Limb (tissue), 2 donors: ENCODE data around the gene TUBG2.
"Not testable (repeated sequence)": the region's sequence is repeated elsewhere in the genome, so short reads cannot be mapped to it uniquely, and the experiment has no call there.

Source experiments
- DNase-seq, 2 donors: peaks; one replicate each; pipeline ENCODE4 v3.0.0-alpha.2; 2016; ENCODE audit errors: extremely low spot score in 2 of 2

Gene TUBG2

DNA sequence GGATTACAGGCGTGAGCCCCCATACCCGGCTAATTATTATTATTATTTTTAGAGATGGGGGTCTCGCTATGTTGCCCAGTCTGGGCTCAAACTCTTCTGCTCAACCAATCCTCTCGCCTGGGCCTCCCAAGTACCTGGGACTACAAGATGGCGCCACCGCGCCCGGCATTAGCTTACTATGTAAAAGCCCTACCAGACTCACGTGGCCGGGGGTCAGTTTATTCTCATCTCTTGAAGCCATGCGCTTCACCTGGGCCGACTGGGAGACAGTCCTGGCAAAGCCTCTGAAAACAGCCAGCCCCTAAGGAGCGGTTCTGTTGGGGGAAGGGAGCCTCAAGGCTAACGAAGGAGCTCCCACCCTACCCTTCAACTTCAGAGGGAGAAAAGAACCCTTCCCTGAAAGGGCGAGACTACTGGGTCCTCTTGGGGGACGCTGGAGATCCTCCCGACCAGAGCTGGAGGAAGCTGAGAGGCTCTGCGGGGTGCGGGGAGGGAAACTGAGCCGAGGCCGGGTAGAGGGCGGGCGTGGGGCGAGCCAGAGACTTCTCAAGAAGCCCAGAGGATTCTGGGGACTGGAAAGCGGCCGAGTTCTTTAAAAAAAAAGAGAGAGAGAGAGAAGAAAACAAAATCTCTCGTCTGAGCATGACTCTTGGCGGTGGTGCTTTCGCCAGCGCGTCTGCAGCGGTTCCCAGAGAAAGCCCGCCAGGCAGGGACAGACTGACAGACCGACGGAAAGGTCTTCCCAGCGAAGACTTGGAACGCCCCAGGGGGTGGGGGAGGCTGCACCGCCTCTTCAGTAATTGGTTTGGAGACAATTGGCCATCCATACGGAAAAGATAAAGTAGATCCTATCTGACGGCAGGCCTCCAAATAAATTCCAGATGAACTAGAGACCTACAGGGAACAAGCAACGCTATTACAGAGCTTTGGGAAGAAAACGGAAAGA lies 5.6 kb upstream of the TUBG2 start:
- peak; percentile 74 for DNase-seq

DNA sequence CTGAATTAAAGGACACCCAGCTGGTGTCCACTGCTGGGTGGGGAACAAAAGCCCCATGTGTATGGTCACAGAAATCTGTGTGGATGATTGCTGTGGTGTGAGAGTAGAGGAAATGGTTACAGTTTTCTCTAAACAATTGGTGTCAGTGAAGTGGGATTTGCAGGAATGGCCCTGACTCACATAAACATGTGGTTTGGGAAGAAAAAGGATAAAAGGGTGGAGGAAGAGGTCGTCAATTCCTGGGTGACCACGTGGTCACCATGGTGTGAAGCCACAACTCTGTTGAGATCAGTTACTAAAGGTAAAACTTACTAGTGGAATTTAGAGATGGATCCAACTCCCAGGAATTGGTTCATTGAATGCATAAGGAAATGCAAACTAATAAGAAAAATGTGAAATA lies 3.6 kb upstream of the TUBG2 start:
- no peak for DNase-seq

GRCh38 chr17:42657824-42658588 lies 1.1 kb upstream of the TUBG2 start:
- no peak for DNase-seq

GRCh38 chr17:42659932-42660274 lies 819 bp downstream of the TUBG2 start:
- DNase-seq = not testable (repeated sequence)

- DNase-seq = no peak
Observed at GRCh38 chr17:42660692-42661345, 1.7 kb downstream of the TUBG2 start.

DNA sequence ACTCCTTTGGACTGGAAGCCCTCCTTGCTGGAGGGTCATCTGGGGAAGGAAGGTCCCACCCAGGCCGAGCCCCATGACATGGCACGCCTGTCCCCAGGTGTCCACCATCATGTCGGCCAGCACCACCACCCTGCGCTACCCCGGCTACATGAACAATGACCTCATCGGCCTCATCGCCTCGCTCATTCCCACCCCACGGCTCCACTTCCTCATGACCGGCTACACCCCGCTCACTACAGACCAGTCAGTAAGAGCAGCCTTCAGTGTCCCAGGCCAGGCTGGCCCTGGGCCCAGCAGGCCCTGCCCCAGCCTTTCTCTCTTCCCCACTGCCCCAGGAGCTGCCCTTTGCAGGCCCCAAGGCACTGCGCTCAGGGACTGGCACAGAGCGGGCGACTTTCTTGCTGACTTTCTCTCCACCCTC lies 6.5 kb downstream of the TUBG2 start:
- DNase-seq = no peak

DNA sequence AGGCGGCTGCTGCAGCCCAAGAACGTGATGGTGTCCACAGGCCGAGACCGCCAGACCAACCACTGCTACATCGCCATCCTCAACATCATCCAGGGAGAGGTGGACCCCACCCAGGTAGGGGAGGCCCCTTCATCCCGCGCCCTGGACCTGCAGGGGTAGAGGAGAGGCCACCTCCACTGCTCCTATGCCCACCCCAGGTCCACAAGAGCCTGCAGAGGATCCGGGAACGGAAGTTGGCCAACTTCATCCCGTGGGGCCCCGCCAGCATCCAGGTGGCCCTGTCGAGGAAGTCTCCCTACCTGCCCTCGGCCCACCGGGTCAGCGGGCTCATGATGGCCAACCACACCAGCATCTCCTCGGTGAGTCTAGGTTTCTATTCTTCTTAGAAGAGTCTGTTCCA lies 7.0 kb downstream of the TUBG2 start:
- not testable (repeated sequence) for DNase-seq

DNA sequence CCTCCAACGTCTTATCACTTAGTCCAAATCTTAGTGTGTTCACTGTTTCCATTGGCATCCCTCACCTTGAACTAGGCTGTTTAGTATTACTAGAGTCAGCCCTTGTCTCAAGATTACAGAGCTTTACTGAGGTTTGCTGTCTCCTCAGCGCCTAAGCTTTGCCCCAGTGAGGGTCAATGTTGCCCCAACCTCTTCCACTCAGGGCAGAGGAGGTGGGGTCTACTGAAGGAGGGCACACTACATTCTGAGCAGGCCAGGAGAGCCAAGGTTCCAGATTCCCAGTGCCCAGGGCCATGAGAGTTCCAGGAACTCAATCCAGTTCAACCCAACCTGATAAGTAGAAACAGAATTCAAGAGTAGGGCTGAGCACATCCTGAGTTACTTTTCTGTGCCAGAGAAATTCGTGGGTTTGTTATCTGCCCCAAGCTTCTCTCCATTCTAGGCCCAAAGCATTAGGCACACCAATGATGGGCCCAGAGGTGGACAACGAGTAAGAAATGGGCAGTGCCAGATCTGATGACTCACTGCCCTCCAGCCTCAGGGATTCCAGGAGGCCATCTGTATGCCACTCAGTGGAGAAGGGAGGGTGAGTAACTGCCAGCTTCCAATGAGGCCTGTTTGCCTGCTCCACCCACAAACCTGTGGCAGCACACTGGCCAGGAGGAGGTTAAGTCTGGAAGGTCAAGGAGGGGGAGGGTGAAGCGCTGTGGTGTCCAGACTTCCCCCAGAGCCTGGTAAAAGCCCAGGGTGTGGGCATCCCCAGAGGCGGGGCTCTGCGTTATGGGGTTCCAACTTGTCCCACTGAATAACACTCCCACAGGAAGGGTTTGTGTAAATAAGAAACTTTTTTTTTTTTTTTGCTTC lies 8.2 kb downstream of the TUBG2 start:
- no peak for DNase-seq

- no peak for DNase-seq
Observed at GRCh38 chr17:42669705-42669976, 10.6 kb downstream of the TUBG2 start.

DNA sequence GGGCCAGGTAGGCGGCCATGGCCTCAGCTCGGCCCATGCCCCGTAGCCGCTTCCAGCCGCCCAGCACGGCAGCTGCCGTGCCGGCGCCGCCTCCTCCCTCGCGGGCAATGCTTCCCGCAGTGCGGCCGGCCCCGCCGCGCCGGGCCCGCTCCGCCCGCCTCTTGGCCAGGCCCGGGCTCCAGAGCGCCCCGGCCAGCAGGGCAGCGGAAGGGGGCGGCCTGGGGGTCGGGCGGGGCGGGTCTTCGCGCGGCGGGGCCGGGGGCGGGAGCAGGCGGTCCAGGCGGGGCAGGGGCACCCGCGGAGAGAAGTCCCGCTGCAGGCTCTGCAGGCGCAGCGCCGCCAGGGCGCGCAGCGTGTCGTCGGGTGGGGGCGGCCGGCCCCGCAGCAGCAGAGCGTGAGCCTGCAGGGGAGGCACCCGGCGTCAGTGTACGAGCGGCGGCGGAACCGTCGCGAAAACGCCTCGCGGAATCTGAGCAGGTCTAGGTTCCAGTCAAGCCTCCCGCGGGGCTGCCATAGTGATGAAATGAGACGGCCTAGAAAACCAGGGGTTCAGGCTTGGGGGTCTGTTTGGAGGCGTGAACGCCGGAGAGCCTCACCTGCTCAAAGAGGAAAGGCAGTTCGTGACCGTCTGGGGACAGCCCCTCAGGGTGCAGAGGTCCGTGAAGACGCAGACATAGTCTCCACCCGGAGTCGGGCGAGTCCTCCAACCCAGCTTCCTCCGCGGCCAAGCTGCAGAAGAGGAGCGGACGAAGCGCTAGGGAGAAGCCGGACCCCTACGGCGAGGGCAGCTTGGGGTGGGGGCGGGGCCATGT lies 11.1 kb downstream of the TUBG2 start:
- peak in 1 of 2 donors; percentile 54 for DNase-seq

DNA sequence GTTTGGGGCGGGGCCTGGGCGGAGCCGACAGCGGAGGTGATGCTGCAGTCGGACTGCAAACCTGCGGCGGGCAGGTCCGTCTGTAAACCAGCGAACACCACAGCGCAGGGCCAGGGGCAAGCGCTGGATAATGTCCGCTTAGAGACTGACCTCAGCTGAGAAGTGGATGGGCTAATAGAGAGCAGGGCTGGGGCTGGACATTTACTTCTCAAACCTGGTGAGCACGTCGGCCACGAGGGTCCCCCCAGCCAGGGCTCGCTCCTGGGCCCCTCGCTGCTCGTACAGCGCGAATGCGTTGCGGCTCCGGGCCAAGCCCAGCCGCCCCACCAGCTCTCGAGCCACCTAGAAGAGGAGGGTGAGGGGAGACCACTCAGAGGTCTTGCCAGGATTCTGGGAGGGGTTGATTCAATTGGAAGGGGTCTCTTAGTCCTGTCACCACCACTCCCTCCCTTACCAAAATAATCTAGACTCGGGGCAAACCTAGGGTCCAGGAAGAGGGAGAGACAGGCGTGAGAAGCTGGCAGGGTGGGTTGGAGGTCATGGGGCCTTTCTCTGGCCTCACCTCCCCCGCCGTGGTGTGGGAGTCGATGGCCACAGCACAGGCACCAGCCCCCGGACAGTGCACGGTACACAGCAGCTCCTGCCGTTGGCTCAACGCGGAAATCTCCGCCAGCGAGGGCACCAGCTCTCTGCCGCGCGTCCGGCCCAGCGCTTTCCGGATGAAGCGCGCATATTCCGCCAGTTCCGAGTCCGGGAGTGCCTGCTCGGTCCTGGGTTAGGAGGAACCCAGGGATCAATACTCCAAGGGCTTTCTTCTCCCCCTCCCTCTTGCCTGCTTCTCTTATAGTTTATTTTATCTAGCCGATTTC lies 11.9 kb downstream of the TUBG2 start:
- DNase-seq = no peak

- DNase-seq = no peak
Observed at GRCh38 chr17:42672038-42672437, 13.0 kb downstream of the TUBG2 start.

- no peak for DNase-seq
Observed at GRCh38 chr17:42673266-42673884, 14.3 kb downstream of the TUBG2 start.

GRCh38 chr17:42673885-42674754 lies 15.0 kb downstream of the TUBG2 start:
- peak in 1 of 2 donors; percentile 52 for DNase-seq

GRCh38 chr17:42674755-42675347 lies 15.8 kb downstream of the TUBG2 start:
- DNase-seq = peak in 1 of 2 donors; percentile 54

GRCh38 chr17:42675348-42675964 lies 16.4 kb downstream of the TUBG2 start:
- peak in 1 of 2 donors; percentile 70 for DNase-seq

DNA sequence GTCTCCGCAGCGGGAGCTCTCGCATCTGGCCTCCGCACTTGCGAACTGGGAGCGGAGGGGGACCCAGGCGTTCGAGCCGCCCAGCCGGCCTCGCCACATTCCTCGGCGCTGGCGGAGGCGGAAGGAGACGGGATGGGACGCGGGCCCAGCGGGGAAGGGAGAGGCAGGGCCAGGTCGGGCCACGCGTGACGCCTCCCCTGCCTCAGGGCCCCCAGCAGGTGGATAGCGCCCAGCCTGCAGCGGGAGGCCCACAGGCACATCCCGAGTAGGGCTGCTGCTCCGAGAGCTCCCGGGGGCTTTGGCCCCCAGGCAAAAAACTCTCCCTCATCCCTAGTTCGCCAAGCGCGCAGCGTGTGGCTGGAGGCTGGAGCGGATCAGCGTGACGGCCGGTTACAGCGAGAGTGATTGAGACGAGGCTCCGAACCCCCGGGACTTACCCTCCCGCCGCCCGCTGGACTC lies 16.9 kb downstream of the TUBG2 start:
- no peak for DNase-seq
